ENCODE measurements around the gene DSCAM. TPM values are rescaled to one million over a fixed set of nuclear protein-coding genes. Genes with fewer than 3 reads are reported as not detected.

The DSCAM gene
- total RNA-seq, 1 experiment from 2014 or later: not detected

GRCh38 chr21:40049031-40049930, 797.7 kb downstream of the DSCAM start:
- Histone ChIP-seq H3K9me2 (ENCODE audit: insufficient read depth) (no peaks in the 10 kb centered on the region), H3K4me2 (ENCODE audit: low read length) (no peak overlapping the region), H3K79me2 (ENCODE audit: insufficient read depth, low read length) (no peaks in the 10 kb centered on the region), H3K27me3 (ENCODE audit: insufficient read depth, low read length) (no peaks in the 10 kb centered on the region), H3K9me3 (ENCODE audit: control insufficient read depth in 1 of 2, insufficient read depth in 1 of 2, low read depth in 1 of 2, low read length in 2 of 2) (peaks cover 0 to 32% of the 10 kb centered on the region in 2 experiments; a peak in 2 of 4 replicates), H2AFZ (ENCODE audit: low read depth, low read length, poor library complexity, severe bottlenecking) (no peak overlapping the region), H3K4me1 (ENCODE audit: control insufficient read depth in 1 of 2, insufficient read depth in 2 of 2, low read length in 2 of 2) (no peaks in the 10 kb centered on the region), H3K4me3 (replicated peaks in 1 of 2; ENCODE audit: low read depth in 1 of 2, low read length in 2 of 2) (no peak overlapping the region), H3K36me3 (ENCODE audit: control insufficient read depth in 1 of 2, insufficient read depth in 2 of 2, low read length in 2 of 2) (no peaks in the 10 kb centered on the region), H4K20me1 (ENCODE audit: insufficient read depth) (no peaks in the 10 kb centered on the region), H3K9ac (ENCODE audit: low read length) (no peak overlapping the region), H3K27ac (ENCODE audit: low read depth, low read length) (no peak overlapping the region)
- TF ChIP-seq SIN3A (IDR thresholded peaks at IDR 0.05; ENCODE audit: low read depth): no peak
- TF ChIP-seq CEBPB (IDR thresholded peaks at IDR 0.05; ENCODE audit: low read depth): no peak
- TF ChIP-seq POLR2AphosphoS5 (IDR thresholded peaks at IDR 0.05; ENCODE audit: low read depth, low read length): no peak
- TF ChIP-seq ZNF274 (IDR thresholded peaks at IDR 0.05; ENCODE audit: low read depth, low read length): no peak
- ChIA-PET POLR2A (no interaction called here), RAD21 (ENCODE audit: low non-redundant PET in 1 of 2, low total read pairs in 2 of 2, uncharacterized antibody in 2 of 2, unreplicated experiment in 2 of 2) (no interaction called here), CTCF (no interaction called here)
- intact Hi-C loops (cut with micrococcal nuclease): no loop called here
- DNase-seq (ENCODE audit: low read depth, low spot score) (no peak), ATAC-seq (no peak)
- BruUV-seq (replicated peaks): no TSS peak

GRCh38 chr21:40047993-40048730, 798.8 kb downstream of the DSCAM start:
- RAD21 ChIA-PET (ENCODE audit: low non-redundant PET in 1 of 2, low total read pairs in 2 of 2, uncharacterized antibody in 2 of 2, unreplicated experiment in 2 of 2): no interaction called here
- H3K9me3 ChIP-seq (ENCODE audit: control insufficient read depth in 1 of 2, insufficient read depth in 1 of 2, low read depth in 1 of 2, low read length in 2 of 2): peaks cover 0 to 39% of the 10 kb centered on the region in 2 experiments; a peak in 2 of 4 replicates
- no peaks in the 10 kb centered on the region for H3K27me3 ChIP-seq (ENCODE audit: insufficient read depth, low read length)
- no peaks in the 10 kb centered on the region for H4K20me1 ChIP-seq (ENCODE audit: insufficient read depth)
- POLR2A ChIA-PET: no interaction called here
- no peak overlapping the region for H3K4me3 ChIP-seq (replicated peaks in 1 of 2; ENCODE audit: low read depth in 1 of 2, low read length in 2 of 2)
- no peaks in the 10 kb centered on the region for H3K79me2 ChIP-seq (ENCODE audit: insufficient read depth, low read length)
- CTCF ChIA-PET: no interaction called here
- no peak overlapping the region for H3K4me2 ChIP-seq (ENCODE audit: low read length)
- ATAC-seq (no peak), DNase-seq (ENCODE audit: low read depth, low spot score) (no peak)
- no TSS peak for BruUV-seq (replicated peaks)
- H3K4me1 ChIP-seq (ENCODE audit: control insufficient read depth in 1 of 2, insufficient read depth in 2 of 2, low read length in 2 of 2): no peaks in the 10 kb centered on the region
- TF ChIP-seq FOSL1 (IDR thresholded peaks at IDR 0.05; ENCODE audit: low read depth): no peak
- TF ChIP-seq CBX3 (IDR thresholded peaks at IDR 0.05; ENCODE audit: low read depth): no peak
- no peak for TF ChIP-seq JUND (IDR thresholded peaks at IDR 0.05)
- TF ChIP-seq ZFX (IDR thresholded peaks at IDR 0.05): no peak
- TF ChIP-seq CTCF (IDR thresholded peaks at IDR 0.05 in 2 of 3, conservative IDR thresholded peaks at IDR 0.05 in 1 of 3; ENCODE audit: borderline replicate concordance in 1 of 3, insufficient read depth in 1 of 3, low read depth in 2 of 3, low read length in 2 of 3): no peak
- TF ChIP-seq MAX (IDR thresholded peaks at IDR 0.05): no peak
- TF ChIP-seq ELF1 (IDR thresholded peaks at IDR 0.05; ENCODE audit: borderline replicate concordance, low read depth): no peak
- no peak for TF ChIP-seq POLR2A (IDR thresholded peaks at IDR 0.05; ENCODE audit: borderline replicate concordance, extremely low read depth, insufficient read depth, insufficient read length)
- TF ChIP-seq TCF7L2 (IDR thresholded peaks at IDR 0.05; ENCODE audit: borderline replicate concordance, extremely low read depth, insufficient read depth, insufficient read length): no peak
- TF ChIP-seq YY1 (IDR thresholded peaks at IDR 0.05; ENCODE audit: extremely low read depth, insufficient replicate concordance, low read depth, low read length): no peak
- no peak for TF ChIP-seq RAD21 (IDR thresholded peaks at IDR 0.05; ENCODE audit: low read depth)
- TF ChIP-seq EZH2phosphoT487 (IDR thresholded peaks at IDR 0.05; ENCODE audit: borderline replicate concordance): no peak
- H3K36me3 ChIP-seq (ENCODE audit: control insufficient read depth in 1 of 2, insufficient read depth in 2 of 2, low read length in 2 of 2): no peaks in the 10 kb centered on the region
- H3K9ac ChIP-seq (ENCODE audit: low read length): no peak overlapping the region
- no peak overlapping the region for H3K27ac ChIP-seq (ENCODE audit: low read depth, low read length)
- no peaks in the 10 kb centered on the region for H3K9me2 ChIP-seq (ENCODE audit: insufficient read depth)
- H2AFZ ChIP-seq (ENCODE audit: low read depth, low read length, poor library complexity, severe bottlenecking): no peak overlapping the region
- intact Hi-C loops (cut with micrococcal nuclease): no loop called here

All from HCT116 (cell line).